ENCODE results near the gene PIK3R3.

The PIK3R3 gene

DNA sequence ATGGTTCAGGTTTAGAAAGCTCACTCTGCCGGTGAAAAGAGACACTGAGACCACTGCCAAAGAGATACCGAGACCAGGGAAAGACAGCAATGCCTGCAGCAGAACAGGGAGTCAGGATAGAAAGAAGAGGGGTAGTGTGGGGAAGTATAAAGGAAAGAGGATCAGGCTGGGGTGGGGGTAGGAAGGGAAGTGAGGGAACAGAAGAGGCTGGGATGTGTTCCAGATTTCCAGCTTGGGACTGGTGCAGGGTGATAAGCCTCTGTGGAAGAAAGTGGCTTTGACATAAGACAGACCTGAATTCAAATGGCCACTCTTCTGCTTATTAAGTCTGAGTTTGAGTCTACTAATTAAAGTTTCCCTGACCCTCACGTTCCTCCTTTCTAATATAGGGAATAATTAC is 105.9 kb downstream of the PIK3R3 start:
- no peak for DNase-seq (ENCODE audit: low spot score)

DNA sequence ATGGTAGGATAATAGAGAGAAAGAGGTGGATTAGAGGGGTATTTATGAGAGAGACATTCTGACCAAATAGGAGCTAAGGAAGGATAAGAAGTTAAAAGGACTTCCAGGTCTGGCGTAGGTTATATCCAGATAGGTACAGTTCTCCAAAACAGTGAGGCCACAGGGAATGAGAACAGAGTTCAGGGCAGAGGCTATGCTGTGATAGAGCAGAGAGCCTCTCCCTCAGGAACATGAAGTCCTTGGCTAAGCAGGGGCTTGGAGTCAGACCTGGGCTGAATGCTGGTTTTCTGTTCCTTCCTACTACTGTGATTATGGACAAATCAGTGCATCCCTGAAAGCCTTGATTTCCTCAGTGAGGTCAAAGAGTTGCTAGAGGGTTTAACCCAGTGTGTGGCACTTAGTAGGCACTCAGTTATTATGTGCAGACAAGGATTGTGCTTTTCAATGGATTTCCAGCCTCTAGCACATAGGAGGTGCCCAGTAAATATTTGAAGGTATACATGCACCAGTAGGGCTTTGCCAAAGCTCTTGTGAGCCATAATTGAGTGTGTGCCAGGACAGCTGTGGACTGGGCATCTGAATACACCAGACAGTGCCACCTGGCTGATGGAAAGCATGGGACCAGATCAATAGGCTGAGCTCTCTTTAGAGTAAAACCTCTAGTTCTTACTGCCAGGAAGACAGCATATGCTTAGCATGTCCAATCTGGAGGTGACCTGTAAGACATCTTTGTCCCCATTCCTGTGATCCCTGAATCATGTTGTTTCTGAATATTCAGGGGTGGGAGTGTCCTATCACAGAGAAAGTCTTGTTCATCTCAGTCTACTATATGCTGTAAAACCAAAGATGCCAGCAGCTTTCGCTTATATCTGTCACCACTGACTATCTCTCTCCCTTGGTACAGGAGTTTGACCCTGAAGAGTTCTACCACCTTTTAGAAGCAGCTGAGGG is 111.1 kb downstream of the PIK3R3 start:
- DNase-seq (ENCODE audit: low spot score) = no peak

DNA sequence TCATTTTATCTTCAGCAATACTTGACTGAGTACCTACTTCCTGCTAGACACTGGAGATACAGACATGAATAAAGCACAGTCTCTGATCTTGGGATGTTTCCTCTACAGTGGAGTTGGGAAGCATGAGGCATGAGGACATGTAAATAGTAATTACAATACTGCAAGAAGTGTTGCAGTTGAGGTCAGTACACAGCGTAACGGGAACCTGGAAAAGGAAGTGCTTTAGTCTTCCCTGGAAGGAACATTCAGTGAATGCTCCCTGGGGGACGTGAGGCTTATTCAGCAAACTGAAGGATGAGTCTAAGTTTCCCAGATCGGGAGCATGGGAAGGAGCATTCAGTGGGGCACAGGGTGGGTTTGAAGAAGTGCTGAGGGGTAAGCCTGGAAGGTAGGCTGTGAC is 112.4 kb downstream of the PIK3R3 start:
- no peak for DNase-seq (ENCODE audit: low spot score)

DNA sequence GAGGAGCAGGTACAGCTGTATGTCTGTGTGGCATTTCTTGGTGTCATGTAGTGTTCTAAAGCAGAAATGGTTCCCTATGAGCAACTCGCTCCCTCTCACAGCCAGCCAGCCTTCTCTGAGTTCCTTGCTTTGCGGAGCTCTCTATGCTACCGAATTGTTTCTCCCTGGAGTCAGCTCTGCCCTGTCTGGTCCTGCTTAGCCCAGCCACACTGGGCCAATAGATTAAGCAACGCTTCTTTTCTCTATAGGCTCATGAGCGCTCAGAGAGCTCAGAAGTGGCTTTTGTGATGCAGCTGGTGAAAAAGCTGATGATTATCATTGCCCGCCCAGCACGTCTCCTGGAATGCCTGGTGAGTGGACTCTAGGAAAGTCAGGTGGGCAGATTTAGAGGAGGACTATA is 113.1 kb downstream of the PIK3R3 start:
- no peak for DNase-seq (ENCODE audit: low spot score)

DNA sequence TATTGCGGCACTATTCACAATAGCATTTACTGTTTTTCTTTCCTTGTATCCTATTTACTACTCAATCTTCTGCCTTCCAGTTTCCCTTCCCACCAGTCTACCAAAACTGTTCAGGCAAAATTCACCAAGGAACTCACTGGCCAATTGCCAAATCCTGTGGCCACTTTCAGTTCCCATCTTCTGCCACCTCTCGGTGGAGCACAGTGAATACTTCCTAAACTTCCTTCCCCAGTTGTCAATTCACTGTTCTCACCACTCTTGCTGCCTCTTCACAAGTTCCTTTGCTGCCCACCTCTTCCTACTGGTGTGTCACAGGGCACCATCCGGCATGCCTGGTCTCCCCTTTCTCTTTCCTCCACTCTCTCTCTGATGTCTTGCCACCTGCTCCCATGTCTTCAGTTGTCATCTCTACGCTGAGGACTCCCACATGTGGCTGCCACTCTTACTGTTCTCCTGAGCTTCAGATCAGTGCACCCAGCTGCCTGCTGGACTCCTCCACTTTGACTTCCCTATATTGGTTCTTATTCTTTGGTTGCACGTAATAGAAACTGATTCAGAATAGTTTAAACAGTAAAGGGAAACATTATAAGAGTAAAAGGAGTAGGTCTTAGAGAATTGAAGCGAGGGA is 114.4 kb downstream of the PIK3R3 start:
- no peak for DNase-seq (ENCODE audit: low spot score)

DNA sequence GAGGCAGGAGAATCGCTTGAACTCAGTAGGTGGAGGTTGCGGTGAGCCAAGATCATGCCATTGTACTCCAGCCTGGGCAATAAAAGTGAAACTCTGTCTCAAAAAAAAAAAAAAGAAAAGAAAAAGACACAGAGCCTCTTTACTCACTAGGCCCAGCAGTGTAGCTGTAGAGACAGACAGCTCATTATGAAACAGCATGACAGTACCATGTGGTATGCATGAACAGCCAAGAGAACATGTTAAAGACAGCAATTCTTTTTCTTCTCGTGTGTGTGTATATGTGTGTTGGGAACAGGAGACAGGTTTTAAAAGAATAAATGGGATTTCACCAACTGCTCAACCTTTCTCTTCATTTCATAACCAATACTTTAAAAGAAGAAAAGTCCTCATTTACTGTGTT is 118.8 kb downstream of the PIK3R3 start:
- DNase-seq (ENCODE audit: low spot score) = no peak

DNA sequence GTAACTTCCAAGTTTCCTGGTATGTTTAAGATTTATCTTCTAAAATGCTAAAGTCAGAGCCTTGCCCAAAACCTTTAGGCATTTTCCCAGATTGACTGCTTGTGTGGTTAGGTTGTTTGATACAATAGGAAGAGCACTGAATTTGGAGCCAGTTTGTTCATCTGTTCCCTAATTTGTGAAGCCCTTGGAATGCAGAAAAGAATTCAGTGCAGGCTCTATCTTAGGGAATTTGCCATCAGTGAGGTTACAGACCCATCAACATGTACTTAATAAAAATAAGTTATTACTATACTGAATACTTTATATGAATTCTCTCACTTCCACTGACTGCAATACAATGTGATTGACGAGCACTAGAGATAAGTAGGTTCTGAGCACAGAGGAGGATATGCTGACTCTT is 120.2 kb downstream of the PIK3R3 start:
- DNase-seq (ENCODE audit: low spot score) = no peak

DNA sequence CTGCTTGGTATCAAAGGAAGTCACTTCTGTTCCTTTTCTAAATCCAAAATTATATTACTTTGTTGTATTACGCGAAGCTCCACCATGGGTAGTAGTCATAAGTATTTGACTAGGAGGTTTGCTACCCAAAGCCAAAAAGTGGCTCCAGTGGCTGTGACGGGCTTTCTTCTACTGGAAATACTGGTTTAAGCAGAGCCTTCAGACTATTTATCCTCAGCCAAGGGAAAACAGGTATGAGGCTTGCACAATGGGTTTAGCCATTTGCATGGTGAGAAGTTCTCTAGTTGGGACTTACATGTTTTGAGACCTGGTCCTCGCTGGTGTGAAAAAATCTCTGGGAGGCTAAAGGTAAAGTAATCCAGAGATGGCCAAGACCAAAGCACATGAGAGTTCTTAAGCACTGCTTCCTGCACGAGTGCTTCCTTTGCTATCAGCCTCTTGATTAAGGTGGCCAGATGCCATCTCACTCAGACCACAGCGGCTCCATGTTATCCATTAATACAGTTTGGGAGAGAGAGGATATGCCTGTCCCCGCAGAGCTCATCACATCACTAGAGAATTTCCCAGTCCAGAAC is 121.2 kb downstream of the PIK3R3 start:
- DNase-seq (ENCODE audit: low spot score) = no peak

DNA sequence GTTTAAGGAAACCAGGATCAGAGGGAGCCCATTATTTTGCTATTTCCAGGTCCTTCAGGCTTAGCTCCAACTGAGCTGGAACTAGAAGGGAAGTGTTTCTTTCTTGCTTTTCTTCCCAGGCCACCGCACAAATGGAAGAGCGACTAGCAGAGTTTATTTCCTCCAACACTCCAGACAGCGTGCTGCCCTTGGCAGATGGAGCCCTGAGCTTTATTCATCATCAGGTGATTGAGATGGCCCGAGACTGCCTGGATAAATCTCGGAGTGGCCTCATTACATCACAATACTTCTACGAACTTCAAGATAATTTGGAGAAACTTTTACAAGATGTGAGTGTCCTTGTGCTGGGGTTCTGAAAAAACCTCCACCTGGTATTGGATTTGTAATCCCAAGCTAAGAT is 121.8 kb downstream of the PIK3R3 start:
- DNase-seq (ENCODE audit: low spot score) = no peak

DNA sequence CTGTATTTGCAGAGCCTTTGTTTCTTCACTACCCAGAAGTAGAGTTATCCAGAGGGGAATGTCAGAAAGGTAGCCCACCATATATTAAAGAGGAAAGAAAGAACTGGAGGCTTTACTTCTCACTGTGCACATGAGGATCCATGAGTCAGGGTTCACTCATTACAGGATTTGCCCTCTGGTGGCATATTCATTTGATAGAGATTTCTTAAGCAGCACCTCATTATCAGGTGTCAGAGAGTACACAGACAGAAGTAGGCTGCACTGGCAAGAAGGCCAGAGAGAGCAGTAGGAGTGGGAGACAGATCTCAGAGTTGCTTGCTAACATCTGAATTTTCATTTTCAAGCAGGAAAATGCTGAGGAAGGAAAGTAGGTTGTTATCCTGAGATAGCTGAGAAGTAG is 123.8 kb downstream of the PIK3R3 start:
- no peak for DNase-seq (ENCODE audit: low spot score)

DNA sequence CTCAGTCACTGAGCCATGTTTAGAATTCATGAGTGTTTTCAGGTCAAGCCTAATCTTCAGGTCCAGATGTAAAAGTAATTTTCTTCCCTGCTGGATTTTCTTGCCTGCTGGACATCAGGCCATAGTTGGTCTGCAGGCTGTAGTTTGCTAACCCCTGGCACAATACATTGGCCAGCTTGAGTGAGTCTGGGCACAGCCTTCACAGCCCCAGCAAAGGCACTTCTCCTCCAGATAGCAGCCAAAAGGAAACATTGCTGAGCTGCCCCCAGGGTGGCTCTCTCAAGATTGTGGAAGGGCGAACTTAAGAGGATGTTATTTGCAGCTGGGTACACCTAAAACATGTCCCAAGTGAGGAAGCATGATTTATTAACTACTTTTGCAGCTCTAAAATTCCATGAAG is 126.8 kb downstream of the PIK3R3 start:
- DNase-seq (ENCODE audit: low spot score) = no peak

DNA sequence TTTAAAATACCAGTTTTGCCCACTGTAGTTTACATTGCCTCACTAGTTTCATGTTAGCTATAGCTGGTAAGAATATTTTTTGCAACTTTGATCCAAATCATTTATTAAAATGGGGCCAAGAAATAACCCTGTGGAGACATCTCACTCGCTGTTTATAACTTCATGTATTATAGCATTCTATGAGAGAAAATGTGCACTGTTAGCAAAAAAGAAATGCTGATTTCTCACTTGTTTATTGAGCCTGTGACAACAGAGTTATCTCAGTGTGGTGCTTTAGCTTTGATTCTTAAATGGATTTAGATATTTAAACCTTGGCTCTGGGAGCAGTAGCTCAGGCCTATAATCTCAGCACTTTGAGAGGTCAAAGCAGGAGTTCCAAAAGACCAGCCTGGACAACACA is 127.9 kb downstream of the PIK3R3 start:
- no peak for DNase-seq (ENCODE audit: low spot score)

DNA sequence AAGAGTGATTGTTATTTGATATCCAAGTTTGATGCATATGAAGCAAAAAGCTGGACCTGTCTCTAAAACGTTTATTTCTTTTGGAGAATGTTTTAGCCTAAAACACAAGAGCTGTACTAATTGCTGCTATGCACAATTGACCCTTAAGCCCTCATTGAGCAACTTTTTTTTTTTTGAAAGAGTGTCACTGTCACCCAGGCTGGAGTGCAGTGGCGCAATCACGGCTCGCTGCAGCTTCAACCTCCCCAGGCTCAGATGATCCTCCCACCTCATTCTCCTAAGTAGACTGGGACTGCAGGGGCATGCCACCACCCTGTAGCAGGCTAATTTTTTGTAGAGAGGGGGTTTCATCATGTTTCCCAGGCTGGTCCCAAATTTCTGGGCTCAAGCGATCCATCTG is 129.1 kb downstream of the PIK3R3 start:
- no peak for DNase-seq (ENCODE audit: low spot score)

DNA sequence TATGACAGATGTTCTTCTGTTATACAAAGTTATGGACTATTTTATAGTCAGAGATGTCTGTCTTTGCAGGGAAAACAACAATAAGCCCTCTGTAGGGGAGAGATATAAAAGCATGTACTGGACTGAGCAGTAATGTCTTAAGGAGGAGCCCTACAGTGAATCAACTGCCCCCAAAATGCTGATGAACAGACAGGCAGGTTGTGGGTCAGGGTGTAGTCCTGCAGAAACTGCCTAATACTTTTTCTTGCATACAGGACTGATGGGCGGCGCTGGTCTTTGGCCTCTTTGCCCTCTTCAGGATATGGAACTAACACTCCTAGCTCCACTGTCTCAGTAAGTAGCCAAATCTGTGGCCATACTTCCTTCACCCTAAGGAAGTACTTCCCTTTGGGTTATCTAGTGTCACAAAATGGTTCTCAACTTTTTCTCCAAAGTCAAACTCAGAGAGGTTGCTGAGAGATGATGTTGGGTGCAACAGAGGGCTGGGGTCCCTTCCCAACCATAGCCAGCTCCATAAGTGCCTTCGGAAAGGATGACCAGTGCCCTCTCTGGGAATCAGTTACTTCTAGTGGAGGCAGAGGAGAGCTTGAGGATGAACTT is 129.8 kb downstream of the PIK3R3 start:
- DNase-seq (ENCODE audit: low spot score) = no peak

DNA sequence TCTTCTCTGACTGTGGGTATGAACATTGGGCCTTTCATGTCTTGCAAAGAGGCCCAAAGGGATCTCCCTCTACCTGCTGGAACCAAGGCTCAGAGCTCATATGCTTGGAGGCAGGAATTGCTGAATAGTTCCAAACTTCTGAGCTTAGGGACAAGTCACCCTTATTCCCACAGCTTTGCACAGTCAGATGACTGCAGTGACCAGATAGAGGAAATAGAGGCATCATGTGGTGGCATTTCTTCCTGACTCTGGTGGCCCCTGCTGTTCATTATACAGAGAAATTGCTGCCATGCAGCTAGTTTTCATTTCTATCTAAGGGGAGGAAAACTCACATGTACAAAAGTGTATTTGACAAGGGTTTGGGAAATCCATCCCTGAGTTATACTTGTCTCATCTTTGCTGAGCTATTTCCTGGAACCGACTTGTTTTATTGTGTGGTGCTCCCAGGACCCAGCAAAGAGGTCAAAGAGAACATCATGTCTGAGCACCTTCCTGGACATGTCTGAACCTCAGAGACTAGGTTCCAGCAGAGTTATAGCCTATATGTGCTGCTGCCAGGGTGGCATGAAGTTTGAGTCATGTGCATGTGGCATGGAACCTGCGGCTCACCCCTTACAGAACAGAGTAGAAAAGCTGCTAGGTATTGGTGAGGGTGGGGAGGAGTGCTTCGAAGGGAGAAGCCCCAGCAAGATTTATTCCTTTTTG is 131.2 kb downstream of the PIK3R3 start:
- DNase-seq (ENCODE audit: low spot score) = no peak

DNA sequence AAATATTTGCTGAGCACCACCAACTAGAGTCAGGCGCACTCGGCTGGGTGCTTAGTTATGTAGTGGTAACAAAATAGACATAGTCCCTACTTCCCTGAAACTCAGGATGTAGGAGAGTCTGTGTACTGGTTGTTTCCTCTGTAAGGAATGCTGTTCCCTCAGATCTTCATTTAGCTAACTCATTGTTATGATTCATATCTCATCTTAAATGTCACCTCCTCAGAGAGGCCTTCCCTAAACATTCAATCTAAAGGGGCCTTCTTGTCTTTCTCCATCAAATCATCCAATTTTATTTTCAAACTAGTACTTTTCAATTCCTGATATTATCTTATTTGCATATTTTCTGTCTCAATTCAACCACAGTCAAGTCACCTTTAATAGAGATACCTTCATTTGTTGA is 132.9 kb downstream of the PIK3R3 start:
- no peak for DNase-seq (ENCODE audit: low spot score)

DNA sequence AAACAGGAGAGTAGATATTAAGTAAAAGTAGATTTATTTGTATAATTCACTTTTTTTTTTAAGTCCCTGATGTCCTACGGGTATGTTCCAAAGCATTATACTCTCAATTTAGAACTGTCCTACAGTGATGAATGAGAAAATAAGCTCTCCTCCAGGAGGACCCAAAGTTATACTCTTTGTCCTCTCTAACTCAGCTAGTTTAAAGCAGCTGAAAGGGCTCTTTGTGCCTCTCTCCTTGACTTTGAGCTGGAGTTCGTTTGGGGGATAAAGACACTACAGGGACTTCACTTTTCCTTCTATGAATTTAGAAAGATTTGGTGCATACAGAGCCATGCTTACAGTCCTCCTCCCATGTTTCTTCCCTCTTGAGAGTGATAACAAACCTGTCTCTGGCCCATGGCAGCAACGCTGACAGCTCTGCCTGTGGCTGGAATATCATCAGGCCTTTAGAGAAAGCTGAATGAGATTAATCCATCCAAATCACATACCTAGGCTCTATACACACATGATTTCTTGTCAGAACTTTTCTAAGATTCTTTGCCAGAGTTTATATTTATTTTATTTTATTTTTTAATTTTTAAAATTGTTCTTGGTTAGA is 134.3 kb downstream of the PIK3R3 start:
- no peak for DNase-seq (ENCODE audit: low spot score)

DNA sequence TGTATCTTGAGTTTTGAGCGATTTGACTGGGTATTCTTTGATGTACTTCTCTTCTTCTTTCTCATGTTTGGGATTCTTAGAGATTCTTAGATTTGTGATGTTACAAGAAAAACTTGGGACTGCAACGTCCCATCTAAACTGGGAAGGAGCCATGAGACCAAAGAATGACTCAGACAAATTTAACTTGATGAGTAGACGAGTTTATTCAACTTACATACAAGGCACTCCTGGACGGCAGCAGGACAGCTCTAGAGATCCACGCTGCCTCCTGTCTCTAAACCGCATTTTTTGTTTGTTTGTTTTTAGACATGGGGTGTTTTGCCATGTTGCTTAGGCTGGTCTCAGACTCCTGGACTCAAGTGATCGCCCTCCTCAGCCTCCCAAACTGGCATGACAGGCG is 137.1 kb downstream of the PIK3R3 start:
- no peak for DNase-seq (ENCODE audit: low spot score)

DNA sequence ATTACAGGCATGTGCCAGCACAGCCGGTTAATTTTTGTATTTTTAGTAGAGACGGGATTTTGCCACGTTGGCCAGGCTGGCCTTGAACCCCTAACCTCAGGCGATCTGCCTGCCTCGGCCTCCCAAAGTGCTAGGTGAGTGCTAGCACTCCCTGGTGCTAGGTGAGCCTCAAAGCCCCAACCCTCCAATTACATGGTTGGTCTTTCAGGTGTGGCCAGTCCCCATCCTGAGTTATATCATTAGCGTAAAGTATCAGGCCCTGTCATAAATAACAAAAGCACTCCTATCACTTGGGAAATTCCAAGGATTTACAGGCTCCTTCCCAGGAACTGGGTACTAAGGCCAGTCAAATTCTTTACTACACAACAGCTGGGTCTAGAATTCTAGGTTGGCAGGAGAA is 138.0 kb downstream of the PIK3R3 start:
- DNase-seq (ENCODE audit: low spot score) = no peak
